Keratinocyte (primary cell): ENCODE results near the gene DNALI1. TPM values are rescaled to one million over a fixed set of nuclear protein-coding genes. Genes with fewer than 3 reads are reported as not detected.
"Not testable (repeated sequence)": the region's sequence is repeated elsewhere in the genome, so short reads cannot be mapped to it uniquely, and the experiment has no call there.

Experiments used
- DNase-seq: peaks from one replicate; pipeline ENCODE4 v3.0.0-alpha.2; 2011; ENCODE audit warnings: low read depth, missing footprints, low spot score
- FAIRE-seq: peaks from 2 replicates; lab custom pipeline; 2011; peaks lifted over from hg19 to GRCh38; lab: Jason Lieb, UNC
- H2AFZ ChIP-seq: 2 replicates; pipeline ENCODE4 v1.6.0; 2012; ENCODE audit warnings: low read length, control low read depth, inconsistent platforms; ENCODE audit not compliant: control insufficient read depth
- H3K27ac ChIP-seq: 2 replicates; pipeline ENCODE4 v1.5.1; 2011; ENCODE audit warnings: low read length; ENCODE audit not compliant: control insufficient read depth, insufficient read depth
- H3K27me3 ChIP-seq: 3 replicates; pipeline ENCODE4 v1.6.0; 2011; ENCODE audit warnings: low read length; ENCODE audit not compliant: control insufficient read depth, insufficient read depth; ENCODE audit errors: extremely low read depth
- H3K36me3 ChIP-seq, 2 experiments: 2 replicates in 1 of 2; 3 replicates in 1 of 2; pipeline ENCODE4 v1.5.1; 2011; ENCODE audit warnings: low read length in 2 of 2, mild to moderate bottlenecking in 1 of 2; ENCODE audit not compliant: control insufficient read depth in 2 of 2, insufficient read depth in 2 of 2; ENCODE audit errors: extremely low read depth in 1 of 2
- H3K4me1 ChIP-seq: 3 replicates; pipeline ENCODE4 v1.5.1; 2011; ENCODE audit warnings: low read length; ENCODE audit not compliant: control insufficient read depth, insufficient read depth; ENCODE audit errors: extremely low read depth
- H3K4me2 ChIP-seq: 3 replicates; pipeline ENCODE4 v1.6.0; 2011; ENCODE audit warnings: low read depth, low read length; ENCODE audit not compliant: control insufficient read depth, insufficient read depth; ENCODE audit errors: extremely low read depth
- H3K4me3 ChIP-seq, 3 experiments: fragments of 200-600 bp in 1 of 3; sonication (generic) in 1 of 3; 2 replicates in 2 of 3; 3 replicates in 1 of 3; pipeline ENCODE4 v1.5.1; 2011 to 2016; ENCODE audit warnings: low read length in 3 of 3, mild to moderate bottlenecking in 3 of 3, control low read depth in 2 of 3, inconsistent platforms in 1 of 3, low read depth in 1 of 3, mixed read lengths in 1 of 3, mixed run types in 1 of 3, moderate library complexity in 1 of 3; ENCODE audit not compliant: control insufficient read depth in 2 of 3, insufficient read depth in 2 of 3; ENCODE audit errors: extremely low read depth in 1 of 3
- H3K79me2 ChIP-seq: 2 replicates; pipeline ENCODE4 v1.6.0; 2012; ENCODE audit warnings: low read length; ENCODE audit not compliant: control insufficient read depth, insufficient read depth
- H3K9ac ChIP-seq: 3 replicates; pipeline ENCODE4 v1.6.0; 2011; ENCODE audit warnings: low read length; ENCODE audit not compliant: control insufficient read depth, insufficient read depth; ENCODE audit errors: extremely low read depth
- H3K9me1 ChIP-seq: 3 replicates; pipeline ENCODE4 v1.6.0; 2011; ENCODE audit warnings: low read length; ENCODE audit not compliant: control insufficient read depth, insufficient read depth; ENCODE audit errors: extremely low read depth
- H3K9me3 ChIP-seq: 2 replicates; pipeline ENCODE4 v1.5.1; 2012; ENCODE audit warnings: low read depth, low read length; ENCODE audit not compliant: control insufficient read depth
- H4K20me1 ChIP-seq: 3 replicates; pipeline ENCODE4 v1.6.0; 2011; ENCODE audit warnings: low read length; ENCODE audit not compliant: control insufficient read depth, insufficient read depth; ENCODE audit errors: extremely low read depth
- EZH2 ChIP-seq: IDR thresholded peaks from one replicate; pipeline ENCODE4 v1.6.1; 2012; ENCODE audit warnings: inconsistent platforms, mild to moderate bottlenecking, low read length, moderate library complexity
- dilution Hi-C: fragments of 300-500 bp; cut with MboI; formaldehyde crosslinking; loops from one replicate; pipeline ENCODE4 v1.7.0; 2020; ENCODE audit warnings: low sequenced_read_pairs; ENCODE audit not compliant: extremely low pct_ligation_motif_present
- polyA plus RNA-seq, 5 experiments: library from polyadenylated mRNA; depleted of rRNA in 3 of 5; stranded (reverse) in 3 of 5; stranded (forward) in 1 of 5; unstranded in 1 of 5; fragments of >200 nt; gene quantifications; 1 replicate in 1 of 5; 2 replicates in 3 of 5; 3 replicates in 1 of 5; pipeline versions ENCODE4 v1.2.1 to v1.2.3, GENCODE V29; 2011 to 2012; ENCODE audit warnings: missing spikeins in 2 of 5, low read depth in 1 of 5, low replicate concordance in 1 of 5
- TF ChIP-seq, protein P1 (sequence below), 3 experiments: IDR thresholded peaks in 1 of 3; conservative IDR thresholded peaks in 1 of 3; optimal IDR thresholded peaks in 1 of 3; 2 replicates in 2 of 3; 3 replicates in 1 of 3; pipeline versions ENCODE3 to v1.5.1; 2011; ENCODE audit warnings: low read length in 3 of 3, mild to moderate bottlenecking in 3 of 3, moderate library complexity in 2 of 3, control low read depth in 1 of 3, inconsistent platforms in 1 of 3; ENCODE audit not compliant: insufficient read depth in 2 of 3; ENCODE audit errors: extremely low read depth in 1 of 3

Gene DNALI1
- polyA plus RNA-seq, 1 donor (not counting 4 experiments of a cell fraction or from before 2014, with no cell fraction given), result 0.14 TPM

DNA sequence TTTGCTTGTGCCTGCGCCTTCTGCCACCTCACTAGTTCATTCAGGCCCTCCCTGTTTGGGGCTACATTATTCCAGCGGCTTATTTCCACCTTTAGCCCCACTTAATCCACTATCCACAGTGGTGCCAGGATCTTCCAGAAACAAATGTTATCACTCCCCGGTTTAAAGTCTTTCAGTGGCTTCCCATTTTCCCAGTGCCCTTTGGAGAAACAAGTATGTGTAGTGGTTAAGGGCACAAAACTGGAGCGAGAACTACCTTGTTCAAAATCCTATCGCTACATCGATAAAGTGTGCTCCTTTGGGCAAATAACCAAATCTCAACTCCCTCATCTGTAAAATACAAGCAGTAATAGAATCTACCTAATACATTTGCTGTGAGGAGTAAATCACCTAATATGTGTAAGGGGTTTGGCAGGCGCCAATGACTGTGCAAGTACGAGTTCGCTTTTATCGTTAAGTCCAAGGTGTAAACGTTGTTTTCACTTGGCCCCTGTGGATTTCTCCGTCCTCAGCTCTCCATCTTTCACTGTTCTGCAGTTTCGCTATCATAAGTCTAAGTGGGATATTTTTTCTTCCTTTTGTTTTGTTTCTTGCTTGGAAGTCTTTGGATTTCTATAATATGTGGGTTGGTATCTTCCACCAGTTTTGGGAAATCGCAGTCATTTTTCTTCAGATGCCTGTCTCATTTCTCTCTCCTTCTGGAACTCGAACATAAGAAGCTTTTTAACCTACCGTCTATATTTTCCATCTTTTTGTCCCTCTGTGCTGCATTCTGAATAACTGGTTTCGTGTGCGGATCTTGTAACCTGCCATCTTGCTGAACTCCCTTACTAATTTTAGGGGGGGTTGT lies 41.3 kb upstream of the DNALI1 start:
- Histone ChIP-seq H2AFZ (peak overlapping the region; percentile 97), H3K27ac (peak overlapping the region; percentile 87), H3K4me3 (peak overlapping the region; percentile 68 to 89 (median 87)), H4K20me1 (no peaks in the 10 kb centered on the region), H3K36me3 (peaks cover 4 to 7% of the 10 kb centered on the region in 2 experiments), H3K9me3 (no peaks in the 10 kb centered on the region), H3K9ac (peak overlapping the region; percentile 89), H3K79me2 (peaks cover 25% of the 10 kb centered on the region), H3K4me1 (peaks cover 13% of the 10 kb centered on the region), H3K9me1 (no peaks in the 10 kb centered on the region), H3K27me3 (no peaks in the 10 kb centered on the region), H3K4me2 (peak overlapping the region; percentile 94)
- TF ChIP-seq, protein P1, sequence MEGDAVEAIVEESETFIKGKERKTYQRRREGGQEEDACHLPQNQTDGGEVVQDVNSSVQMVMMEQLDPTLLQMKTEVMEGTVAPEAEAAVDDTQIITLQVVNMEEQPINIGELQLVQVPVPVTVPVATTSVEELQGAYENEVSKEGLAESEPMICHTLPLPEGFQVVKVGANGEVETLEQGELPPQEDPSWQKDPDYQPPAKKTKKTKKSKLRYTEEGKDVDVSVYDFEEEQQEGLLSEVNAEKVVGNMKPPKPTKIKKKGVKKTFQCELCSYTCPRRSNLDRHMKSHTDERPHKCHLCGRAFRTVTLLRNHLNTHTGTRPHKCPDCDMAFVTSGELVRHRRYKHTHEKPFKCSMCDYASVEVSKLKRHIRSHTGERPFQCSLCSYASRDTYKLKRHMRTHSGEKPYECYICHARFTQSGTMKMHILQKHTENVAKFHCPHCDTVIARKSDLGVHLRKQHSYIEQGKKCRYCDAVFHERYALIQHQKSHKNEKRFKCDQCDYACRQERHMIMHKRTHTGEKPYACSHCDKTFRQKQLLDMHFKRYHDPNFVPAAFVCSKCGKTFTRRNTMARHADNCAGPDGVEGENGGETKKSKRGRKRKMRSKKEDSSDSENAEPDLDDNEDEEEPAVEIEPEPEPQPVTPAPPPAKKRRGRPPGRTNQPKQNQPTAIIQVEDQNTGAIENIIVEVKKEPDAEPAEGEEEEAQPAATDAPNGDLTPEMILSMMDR (optimal IDR thresholded peaks at IDR 0.05 in 1 of 3, IDR thresholded peaks at IDR 0.05 in 1 of 3, conservative IDR thresholded peaks at IDR 0.05 in 1 of 3; ENCODE audit: extremely low read depth in 1 of 3, insufficient read depth in 2 of 3, low read length in 3 of 3), result no peak
- TF ChIP-seq EZH2, result no peak
- DNase-seq (no peak), FAIRE-seq (no peak)
- dilution Hi-C loops, result no loop called here

DNA sequence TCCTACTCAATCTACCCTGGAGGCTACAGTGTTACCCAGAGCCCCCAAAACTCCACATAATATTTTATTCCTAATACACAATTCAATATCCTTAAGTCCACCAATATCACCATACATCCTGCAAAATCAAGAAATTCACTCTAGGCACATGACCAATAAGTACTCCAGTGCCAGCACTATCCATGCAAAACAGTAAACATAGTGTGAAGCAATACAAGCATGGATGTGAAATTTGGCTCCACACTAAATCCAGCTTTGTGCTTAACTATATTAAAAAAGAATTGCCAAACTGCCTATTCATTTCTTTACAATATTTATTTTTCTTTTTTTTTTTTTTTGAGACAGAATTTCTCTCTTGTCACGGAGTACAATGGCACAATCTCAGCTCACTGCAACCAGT lies 39.2 kb upstream of the DNALI1 start:
- Histone ChIP-seq H3K9me1 (no peaks in the 10 kb centered on the region), H3K4me3 (no peak overlapping the region), H3K4me2 (no peak overlapping the region), H4K20me1 (no peaks in the 10 kb centered on the region), H3K9me3 (no peaks in the 10 kb centered on the region), H3K4me1 (peaks cover 13% of the 10 kb centered on the region), H3K27me3 (no peaks in the 10 kb centered on the region), H3K36me3 (peaks cover 1 to 5% of the 10 kb centered on the region in 2 experiments), H2AFZ (no peak overlapping the region), H3K9ac (no peak overlapping the region), H3K27ac (no peak overlapping the region), H3K79me2 (peaks cover 15% of the 10 kb centered on the region)
- dilution Hi-C loops, result no loop called here
- no peak for FAIRE-seq
- TF ChIP-seq, protein P1 (optimal IDR thresholded peaks at IDR 0.05 in 1 of 3, IDR thresholded peaks at IDR 0.05 in 1 of 3, conservative IDR thresholded peaks at IDR 0.05 in 1 of 3; ENCODE audit: extremely low read depth in 1 of 3, insufficient read depth in 2 of 3, low read length in 3 of 3), result no peak
- no peak for TF ChIP-seq EZH2
- DNase-seq, result no peak

DNA sequence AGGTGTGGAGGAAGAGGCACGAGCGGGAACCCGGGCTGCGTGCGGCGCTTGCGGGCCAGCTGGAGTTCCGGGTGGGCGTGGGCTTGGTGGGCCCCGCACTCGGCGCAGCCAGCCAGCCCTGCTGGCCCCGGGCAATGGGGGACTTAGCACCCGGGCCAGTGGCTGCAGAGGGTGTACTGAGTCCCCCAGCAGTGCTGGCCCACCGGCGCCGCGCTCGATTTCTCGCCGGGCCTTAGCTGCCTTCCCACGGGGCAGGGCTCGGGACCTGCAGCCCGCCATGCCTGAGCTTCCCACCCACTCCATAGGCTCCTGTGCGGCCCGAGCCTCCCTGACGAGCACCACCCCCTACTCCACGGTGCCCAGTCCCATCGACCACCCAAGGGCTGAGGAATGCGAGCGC lies 38.5 kb upstream of the DNALI1 start:
- peaks cover 12% of the 10 kb centered on the region for H3K4me1 ChIP-seq
- H3K27me3 ChIP-seq, H3K9ac ChIP-seq, H3K4me3 ChIP-seq, H3K9me1 ChIP-seq, H3K27ac ChIP-seq, H2AFZ ChIP-seq, H3K4me2 ChIP-seq, FAIRE-seq, H3K9me3 ChIP-seq, dilution Hi-C loops, H3K36me3 ChIP-seq, DNase-seq, H4K20me1 ChIP-seq: not testable (repeated sequence)
- H3K79me2 ChIP-seq, result peaks cover 10% of the 10 kb centered on the region
